ENCODE data around the gene MBNL2. TPM values are rescaled to one million over a fixed set of nuclear protein-coding genes. Genes with fewer than 3 reads are reported as not detected.

Gene MBNL2
- total RNA-seq, 1 donor from 2014 or later = 46.6 TPM

- DNase-seq (ENCODE audit: low read depth in 2 of 2) = no peak
Observed at GRCh38 chr13:97437729-97438128, 215.6 kb downstream of the MBNL2 start.

- no peak for DNase-seq (ENCODE audit: low read depth in 2 of 2)
Observed at GRCh38 chr13:97438856-97439595, 216.9 kb downstream of the MBNL2 start.

GRCh38 chr13:97440598-97441170, 218.6 kb downstream of the MBNL2 start:
- no peak for DNase-seq (ENCODE audit: low read depth in 2 of 2)

- no peak for DNase-seq (ENCODE audit: low read depth in 2 of 2)
Observed at GRCh38 chr13:97441368-97441767, 219.2 kb downstream of the MBNL2 start.

Other genes starting within 250 kb of the MBNL2 start
- not detected in 2 replicates for gene OXGR1, start 227.9 kb upstream of the MBNL2 start, total RNA-seq
- 33.1 and 56.9 TPM in 2 replicates for gene RAP2A, start 211.8 kb downstream of the MBNL2 start, total RNA-seq